Prostate gland (tissue), 2 donors: ENCODE data around the gene SHCBP1L. TPM values are rescaled to one million over a fixed set of nuclear protein-coding genes. Genes with fewer than 3 reads are reported as not detected.

ENCODE experiments used
- DNase-seq: peaks from one replicate; pipeline ENCODE4 v3.0.0-alpha.2; 2019; ENCODE audit warnings: low spot score
- H3K27ac ChIP-seq, 2 donors: fragments of 200-600 bp; sonication (generic); 2 replicates each; pipeline ENCODE4 v1.5.1; 2017 to 2019
- H3K27me3 ChIP-seq: fragments of 200-600 bp; sonication (generic); replicated peaks from 2 replicates; pipeline ENCODE4 v1.5.1; 2019; ENCODE audit not compliant: insufficient read depth
- H3K36me3 ChIP-seq, 2 donors: fragments of 200-600 bp; sonication (generic); 1 replicate in 1 of 2; 2 replicates in 1 of 2; pipeline versions ENCODE4 v1.5.1 to v1.8.1; 2017 to 2019
- H3K4me1 ChIP-seq: fragments of 200-600 bp; sonication (generic); replicated peaks from 2 replicates; pipeline ENCODE4 v1.5.1; 2019
- H3K4me3 ChIP-seq, 2 donors: fragments of 200-600 bp; sonication (generic); 2 replicates each; pipeline ENCODE4 v1.5.1; 2017 to 2019
- H3K9me3 ChIP-seq: fragments of 200-600 bp; sonication (generic); 2 replicates; pipeline ENCODE4 v1.5.1; 2017
- CTCF ChIP-seq, 4 experiments: fragments of 200-600 bp in 2 of 4; fragments of 450-650 bp in 2 of 4; sonication (generic) in 2 of 4; IDR thresholded peaks; 1 replicate in 3 of 4; 2 replicates in 1 of 4; pipeline ENCODE4 v1.5.1; 2016 to 2019; ENCODE audit warnings: antibody characterized with exemption in 4 of 4, mild to moderate bottlenecking in 2 of 4, moderate library complexity in 2 of 4
- POLR2A ChIP-seq: fragments of 450-650 bp; IDR thresholded peaks from one replicate; pipeline ENCODE4 v1.6.1; 2016; ENCODE audit warnings: antibody characterized with exemption, mild to moderate bottlenecking
- POLR2AphosphoS5 ChIP-seq: sonication (generic); formaldehyde crosslinking; IDR thresholded peaks from one replicate; pipeline ENCODE4 v1.6.1; 2017; ENCODE audit warnings: antibody characterized with exemption
- WGBS: methylation state at CpG from one replicate; pipeline ENCODE4 v1.1.5; 2018; 5-methylcytosine and 5-hydroxymethylcytosine counted together
- intact Hi-C: fragments of 100-400 bp; cut with DNase I; formaldehyde crosslinking; loops from one replicate; pipeline ENCODE4 v1.14.2; 2022
- total RNA-seq, 2 donors: library from RNA; depleted of rRNA; stranded (reverse); fragments of >200 nt; gene quantifications; one replicate each; pipeline ENCODE4 v1.1.0, GENCODE V29; 2016

The SHCBP1L gene
- total RNA-seq, 2 donors from 2014 or later: 23.9 TPM; not detected in 1

GRCh38 chr1:182862827-182863226 is 90.1 kb downstream of the SHCBP1L start:
- DNase-seq: no peak
- TF ChIP-seq CTCF (IDR thresholded peaks at IDR 0.05): no peak
- TF ChIP-seq POLR2A: no peak
- TF ChIP-seq POLR2AphosphoS5: no peak
- Histone ChIP-seq H3K4me3 (no peak overlapping the region), H3K4me1 (no peaks in the 10 kb centered on the region), H3K9me3 (no peaks in the 10 kb centered on the region), H3K27me3 (no peaks in the 10 kb centered on the region), H3K27ac (no peak overlapping the region), H3K36me3 (peaks cover 2 to 44% of the 10 kb centered on the region in 2 donors)
- WGBS: 94% methylated on average over 1 of the region's 1 CpG
- intact Hi-C loops: no loop called here

GRCh38 chr1:182861994-182862393 is 91.0 kb downstream of the SHCBP1L start:
- intact Hi-C loops: no loop called here
- Histone ChIP-seq H3K4me3 (no peak overlapping the region), H3K27me3 (no peaks in the 10 kb centered on the region), H3K27ac (no peak overlapping the region), H3K36me3 (peaks cover 2 to 38% of the 10 kb centered on the region in 2 donors), H3K4me1 (no peaks in the 10 kb centered on the region), H3K9me3 (no peaks in the 10 kb centered on the region)
- 100% methylated on average over 2 of the region's 2 CpGs for whole genome bisulfite sequencing
- DNase-seq: no peak
- no peak for TF ChIP-seq CTCF (IDR thresholded peaks at IDR 0.05)
- no peak for TF ChIP-seq POLR2A
- TF ChIP-seq POLR2AphosphoS5: no peak

- H3K4me3 ChIP-seq: no peak overlapping the region
- no peaks in the 10 kb centered on the region for H3K4me1 ChIP-seq
- DNase-seq: no peak
- TF ChIP-seq CTCF (IDR thresholded peaks at IDR 0.05): no peak
- TF ChIP-seq POLR2A: no peak
- TF ChIP-seq POLR2AphosphoS5: no peak
- no peaks in the 10 kb centered on the region for H3K9me3 ChIP-seq
- intact Hi-C loops: no loop called here
- peaks cover 0 to 40% of the 10 kb centered on the region in 2 donors for H3K36me3 ChIP-seq
- H3K27me3 ChIP-seq: no peaks in the 10 kb centered on the region
- no peak overlapping the region for H3K27ac ChIP-seq
- WGBS: 84% methylated on average over 4 of the region's 4 CpGs
Measured at GRCh38 chr1:182860658-182861057, 92.3 kb downstream of the SHCBP1L start.

- 71% methylated on average over 3 of the region's 3 CpGs for WGBS
- DNase-seq: no peak
- H3K4me3 ChIP-seq: no peak overlapping the region
- intact Hi-C loops: no loop called here
- no peak overlapping the region for H3K27ac ChIP-seq
- H3K36me3 ChIP-seq: peaks cover 19 to 48% of the 10 kb centered on the region in 2 donors
- H3K9me3 ChIP-seq: no peaks in the 10 kb centered on the region
- H3K27me3 ChIP-seq: no peaks in the 10 kb centered on the region
- TF ChIP-seq CTCF (IDR thresholded peaks at IDR 0.05) (no peak), POLR2AphosphoS5 (peak; percentile 10)
- no peaks in the 10 kb centered on the region for H3K4me1 ChIP-seq
Measured at GRCh38 chr1:182857212-182857611, 95.8 kb downstream of the SHCBP1L start.

GRCh38 chr1:182855911-182856310 is 97.1 kb downstream of the SHCBP1L start:
- intact Hi-C loops: no loop called here
- Histone ChIP-seq H3K4me1 (no peaks in the 10 kb centered on the region), H3K27ac (no peak overlapping the region), H3K36me3 (peaks cover 19 to 43% of the 10 kb centered on the region in 2 donors), H3K27me3 (no peaks in the 10 kb centered on the region), H3K4me3 (no peak overlapping the region), H3K9me3 (no peaks in the 10 kb centered on the region)
- no peak for DNase-seq
- TF ChIP-seq POLR2A (no peak), POLR2AphosphoS5 (no peak), CTCF (IDR thresholded peaks at IDR 0.05) (no peak)
- 66% methylated on average over 4 of the region's 4 CpGs for WGBS
